Trophoblast cell (in vitro differentiated cells and primary cell): ENCODE data around the gene ZNF746.

Experiments used
- DNase-seq, 2 donors: peaks; one replicate each; pipeline ENCODE4 v3.0.0-alpha.2; 2016
- H2AFZ ChIP-seq: 2 replicates; pipeline ENCODE4 v1.6.1; 2013; ENCODE audit warnings: low read length, moderate library complexity, mild to moderate bottlenecking; ENCODE audit not compliant: insufficient read depth, poor library complexity
- H2AK5ac ChIP-seq: 2 replicates; pipeline ENCODE4 v1.6.1; 2013; ENCODE audit warnings: mild to moderate bottlenecking, low read length
- H2BK120ac ChIP-seq: 2 replicates; pipeline ENCODE4 v1.6.1; 2013; ENCODE audit warnings: low read length, mild to moderate bottlenecking, moderate library complexity; ENCODE audit not compliant: insufficient read depth, poor library complexity
- H2BK12ac ChIP-seq: 2 replicates; pipeline ENCODE4 v1.6.1; 2013; ENCODE audit warnings: mild to moderate bottlenecking, low read length, moderate library complexity
- H2BK5ac ChIP-seq: 2 replicates; pipeline ENCODE4 v1.6.1; 2013; ENCODE audit warnings: low read length, low read depth, moderate library complexity, mild to moderate bottlenecking; ENCODE audit not compliant: poor library complexity
- H3K14ac ChIP-seq: 2 replicates; pipeline ENCODE4 v1.6.1; 2013; ENCODE audit warnings: mild to moderate bottlenecking, low read length
- H3K18ac ChIP-seq: 2 replicates; pipeline ENCODE4 v1.6.1; 2013; ENCODE audit warnings: mild to moderate bottlenecking, low read length
- H3K23ac ChIP-seq: 2 replicates; pipeline ENCODE4 v1.6.1; 2013; ENCODE audit warnings: low read length
- H3K27ac ChIP-seq: 2 replicates; pipeline ENCODE4 v1.5.1; 2013; ENCODE audit warnings: low read depth, mild to moderate bottlenecking, inconsistent platforms, low read length, moderate library complexity
- H3K27me3 ChIP-seq: 2 replicates; pipeline ENCODE4 v1.6.1; 2013; ENCODE audit warnings: inconsistent platforms, mild to moderate bottlenecking, low read length, moderate library complexity; ENCODE audit not compliant: insufficient read depth
- H3K36me3 ChIP-seq, 2 experiments: 1 replicate in 1 of 2; 2 replicates in 1 of 2; pipeline ENCODE4 v1.6.1; 2013; ENCODE audit warnings: low read length in 2 of 2, mild to moderate bottlenecking in 2 of 2, moderate library complexity in 1 of 2; ENCODE audit not compliant: insufficient read depth in 2 of 2, control insufficient read depth in 1 of 2
- H3K4ac ChIP-seq: 2 replicates; pipeline ENCODE4 v1.6.1; 2013; ENCODE audit warnings: low read depth, mild to moderate bottlenecking, low read length, moderate library complexity
- H3K4me1 ChIP-seq, 2 experiments: 1 replicate in 1 of 2; 2 replicates in 1 of 2; pipeline ENCODE4 v1.6.1; 2013; ENCODE audit warnings: low read length in 2 of 2, mild to moderate bottlenecking in 2 of 2, moderate library complexity in 1 of 2; ENCODE audit not compliant: insufficient read depth in 2 of 2, control insufficient read depth in 1 of 2
- H3K4me2 ChIP-seq: 2 replicates; pipeline ENCODE4 v1.6.1; 2013; ENCODE audit warnings: inconsistent platforms, mild to moderate bottlenecking, low read length, moderate library complexity
- H3K4me3 ChIP-seq: 2 replicates; pipeline ENCODE4 v1.5.1; 2013; ENCODE audit warnings: mild to moderate bottlenecking, low read depth, low read length, inconsistent platforms
- H3K79me1 ChIP-seq: one replicate; pipeline ENCODE4 v1.6.1; 2013; ENCODE audit warnings: low read length
- H3K79me2 ChIP-seq: 2 replicates; pipeline ENCODE4 v1.6.1; 2013; ENCODE audit warnings: low read length, mild to moderate bottlenecking; ENCODE audit not compliant: control insufficient read depth, insufficient read depth, poor library complexity
- H3K9ac ChIP-seq: 2 replicates; pipeline ENCODE4 v1.6.1; 2013; ENCODE audit warnings: mild to moderate bottlenecking, low read length
- H3K9me3 ChIP-seq: 2 replicates; pipeline ENCODE4 v1.6.1; 2013; ENCODE audit warnings: low read depth, mild to moderate bottlenecking, control low read depth, inconsistent platforms, low read length; ENCODE audit not compliant: insufficient read depth
- H4K12ac ChIP-seq: 2 replicates; pipeline ENCODE4 v1.6.1; 2013; ENCODE audit warnings: low read depth, mild to moderate bottlenecking, low read length, moderate library complexity
- H4K8ac ChIP-seq: 2 replicates; pipeline ENCODE4 v1.6.1; 2013; ENCODE audit warnings: low read depth, mild to moderate bottlenecking, low read length, moderate library complexity
- H4K91ac ChIP-seq: one replicate; pipeline ENCODE4 v1.6.1; 2013; ENCODE audit warnings: low read depth, mild to moderate bottlenecking, low read length, moderate library complexity
- WGBS: extraction: QIAGEN DNeasy Blood & Tissue Kit; methylation state at CpG from one replicate; pipeline ENCODE4 v1.1.7; 2013; ENCODE audit warnings: missing lambda C conversion rate; ENCODE audit not compliant: insufficient read length, insufficient coverage; ENCODE audit errors: extremely low coverage; 5-methylcytosine and 5-hydroxymethylcytosine counted together

The ZNF746 gene

DNA sequence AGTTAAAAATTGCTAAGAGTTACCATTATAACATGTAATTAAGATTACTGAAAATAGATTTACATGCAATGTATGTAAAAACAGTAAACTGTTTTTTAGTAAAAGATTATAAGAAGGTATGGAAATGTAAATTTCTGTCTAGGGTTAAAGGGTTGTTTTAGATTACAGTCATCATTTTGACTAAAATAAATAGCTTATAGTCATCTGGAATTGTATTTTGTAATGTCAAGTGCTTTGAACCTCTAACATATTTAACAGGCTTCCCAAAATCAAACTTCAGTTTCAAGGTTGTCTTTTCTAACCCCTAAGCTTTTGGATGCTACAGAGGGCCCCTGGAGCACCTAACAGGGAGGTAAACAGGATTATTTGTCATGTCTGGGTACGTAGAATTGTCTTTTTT, 35.0 kb upstream of the ZNF746 start:
- Histone ChIP-seq H3K23ac (no peak overlapping the region), H3K18ac (no peak overlapping the region), H3K79me1 (no peaks in the 10 kb centered on the region), H2BK5ac (no peak overlapping the region), H3K9me3 (peaks cover 15% of the 10 kb centered on the region), H3K14ac (no peak overlapping the region), H2AFZ (no peak overlapping the region), H3K36me3 (no peaks in the 10 kb centered on the region), H2AK5ac (no peak overlapping the region), H2BK12ac (no peak overlapping the region), H3K27ac (no peak overlapping the region), H3K9ac (no peak overlapping the region), H4K12ac (no peak overlapping the region), H3K79me2 (no peaks in the 10 kb centered on the region), H3K4ac (no peak overlapping the region), H3K4me3 (no peak overlapping the region), H3K4me2 (no peak overlapping the region), H4K91ac (no peak overlapping the region), H3K4me1 (no peaks in the 10 kb centered on the region), H2BK120ac (no peak overlapping the region), H4K8ac (no peak overlapping the region), H3K27me3 (no peaks in the 10 kb centered on the region)
- DNase-seq, result no peak
- WGBS, result no CpG with 5 or more reads among the region's 1 CpG

DNA sequence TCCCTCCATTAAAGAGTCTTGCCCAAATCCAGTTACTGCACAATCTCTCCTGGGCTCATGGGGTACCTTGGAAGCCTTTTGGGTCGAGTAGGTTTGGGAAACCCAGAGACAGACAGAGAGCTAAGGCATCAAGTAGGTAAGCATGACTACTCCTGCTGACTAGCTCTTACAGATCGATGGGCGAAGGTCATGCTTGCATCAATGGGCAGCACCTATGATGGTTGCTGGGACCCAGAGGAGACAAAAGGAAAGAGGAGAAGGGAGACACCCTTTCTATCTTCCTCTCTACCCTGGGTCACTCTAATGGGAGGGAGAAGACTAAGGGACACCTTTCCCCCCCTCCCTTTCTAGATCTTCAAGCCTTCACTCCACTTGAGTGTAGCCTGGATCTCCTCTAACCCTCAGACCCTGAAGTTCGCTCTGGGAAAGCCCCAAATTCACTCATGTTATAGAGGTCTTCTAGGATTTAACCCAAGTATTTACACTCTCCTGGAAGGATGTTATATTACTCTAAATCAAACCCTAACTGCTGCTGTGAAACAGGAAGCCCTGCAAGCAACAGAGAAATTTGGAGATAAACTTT, 31.6 kb upstream of the ZNF746 start:
- H3K4me2 ChIP-seq, result no peak overlapping the region
- H3K23ac ChIP-seq, result no peak overlapping the region
- no peak for DNase-seq
- H3K18ac ChIP-seq, result no peak overlapping the region
- H3K79me1 ChIP-seq, result no peaks in the 10 kb centered on the region
- H3K4me1 ChIP-seq, result no peaks in the 10 kb centered on the region
- no peak overlapping the region for H4K12ac ChIP-seq
- no CpG with 5 or more reads among the region's 4 CpGs for WGBS
- no peaks in the 10 kb centered on the region for H3K79me2 ChIP-seq
- H3K4me3 ChIP-seq, result no peak overlapping the region
- no peaks in the 10 kb centered on the region for H3K27me3 ChIP-seq
- H4K91ac ChIP-seq, result no peak overlapping the region
- H2AK5ac ChIP-seq, result no peak overlapping the region
- no peak overlapping the region for H4K8ac ChIP-seq
- H2BK12ac ChIP-seq, result no peak overlapping the region
- peaks cover 15% of the 10 kb centered on the region for H3K9me3 ChIP-seq
- no peak overlapping the region for H3K4ac ChIP-seq
- H2BK5ac ChIP-seq, result no peak overlapping the region
- no peak overlapping the region for H3K27ac ChIP-seq
- H3K9ac ChIP-seq, result no peak overlapping the region
- H3K36me3 ChIP-seq, result no peaks in the 10 kb centered on the region
- no peak overlapping the region for H2BK120ac ChIP-seq
- no peak overlapping the region for H3K14ac ChIP-seq
- H2AFZ ChIP-seq, result no peak overlapping the region

DNA sequence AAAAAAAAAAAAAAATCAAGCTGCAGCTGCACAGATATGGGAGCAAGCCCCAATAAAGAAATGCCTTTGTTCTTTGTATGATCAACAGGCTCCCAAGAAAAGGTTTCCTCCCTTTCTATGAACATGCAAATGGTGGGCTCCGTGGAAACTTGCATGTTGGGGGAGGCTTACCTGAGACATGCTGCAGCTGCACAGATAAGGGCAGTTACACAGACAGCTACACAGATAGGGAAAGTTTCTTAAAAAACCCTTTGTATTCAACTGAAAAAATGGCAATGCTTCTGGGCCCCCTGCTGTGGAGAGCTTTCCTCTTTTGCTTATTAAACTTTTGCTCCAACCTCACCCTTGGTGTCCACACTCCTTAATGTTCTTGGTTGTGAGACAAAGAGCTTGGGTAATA, 29.8 kb upstream of the ZNF746 start:
- no peak overlapping the region for H3K4me2 ChIP-seq
- no peak overlapping the region for H3K9ac ChIP-seq
- no peak overlapping the region for H2BK120ac ChIP-seq
- no peaks in the 10 kb centered on the region for H3K79me1 ChIP-seq
- H2BK5ac ChIP-seq, result no peak overlapping the region
- H2BK12ac ChIP-seq, result no peak overlapping the region
- H3K18ac ChIP-seq, result no peak overlapping the region
- no peak for DNase-seq
- H3K4me3 ChIP-seq, result no peak overlapping the region
- H3K23ac ChIP-seq, result no peak overlapping the region
- H3K27ac ChIP-seq, result no peak overlapping the region
- no peaks in the 10 kb centered on the region for H3K79me2 ChIP-seq
- no peak overlapping the region for H4K8ac ChIP-seq
- no CpG with 5 or more reads among the region's 1 CpG for WGBS
- no peak overlapping the region for H4K12ac ChIP-seq
- no peak overlapping the region for H2AK5ac ChIP-seq
- no peak overlapping the region for H4K91ac ChIP-seq
- no peaks in the 10 kb centered on the region for H3K27me3 ChIP-seq
- no peak overlapping the region for H3K14ac ChIP-seq
- no peak overlapping the region for H2AFZ ChIP-seq
- H3K36me3 ChIP-seq, result no peaks in the 10 kb centered on the region
- H3K4ac ChIP-seq, result no peak overlapping the region
- peaks cover 15% of the 10 kb centered on the region for H3K9me3 ChIP-seq
- no peaks in the 10 kb centered on the region for H3K4me1 ChIP-seq

DNA sequence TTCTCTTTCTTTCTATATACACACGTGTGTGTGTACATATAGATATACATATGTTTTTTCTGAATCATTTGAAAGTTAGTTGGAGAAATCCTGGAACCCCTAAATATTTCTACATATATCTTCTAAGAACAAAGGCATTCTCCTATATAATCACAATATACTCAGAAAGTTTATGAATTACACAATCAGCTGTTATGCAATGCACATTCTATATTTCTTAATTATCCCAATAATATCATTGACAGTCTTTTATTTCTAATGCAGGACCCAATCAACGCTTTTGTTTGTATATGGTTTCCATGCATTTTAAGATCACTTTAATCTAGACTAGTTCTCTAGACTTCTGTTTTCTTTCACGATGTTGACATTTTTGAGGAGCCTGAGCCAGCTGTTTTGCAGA, 27.7 kb upstream of the ZNF746 start:
- Histone ChIP-seq H3K4me3 (no peak overlapping the region), H2BK12ac (no peak overlapping the region), H3K9me3 (peaks cover 11% of the 10 kb centered on the region), H3K4me1 (no peaks in the 10 kb centered on the region), H3K23ac (no peak overlapping the region), H4K8ac (no peak overlapping the region), H3K27ac (no peak overlapping the region), H3K18ac (no peak overlapping the region), H3K4ac (no peak overlapping the region), H3K79me2 (no peaks in the 10 kb centered on the region), H2AK5ac (no peak overlapping the region), H3K9ac (no peak overlapping the region), H4K91ac (no peak overlapping the region), H2AFZ (no peak overlapping the region), H2BK120ac (no peak overlapping the region), H3K14ac (no peak overlapping the region), H2BK5ac (no peak overlapping the region), H3K36me3 (no peaks in the 10 kb centered on the region), H3K27me3 (no peaks in the 10 kb centered on the region), H3K79me1 (no peaks in the 10 kb centered on the region), H3K4me2 (no peak overlapping the region), H4K12ac (no peak overlapping the region)
- no peak for DNase-seq
- no CpG with 5 or more reads among the region's 3 CpGs for WGBS
